Breast epithelium (tissue), 3 donors: Measurements from ENCODE around the gene TCERG1L.

Experiments used
- POLR2A ChIP-seq: fragments of 450-650 bp; IDR thresholded peaks from one replicate; pipeline ENCODE4 v1.6.1; 2016; ENCODE audit warnings: antibody characterized with exemption, mild to moderate bottlenecking, moderate library complexity
- POLR2AphosphoS5 ChIP-seq, 3 donors: sonication (generic); formaldehyde crosslinking; IDR thresholded peaks; one replicate each; pipeline ENCODE4 v1.6.1; 2017; ENCODE audit warnings: antibody characterized with exemption in 3 of 3
- TF ChIP-seq, protein P1 (sequence below), 3 donors: fragments of 450-650 bp; IDR thresholded peaks; one replicate each; pipeline ENCODE4 v1.5.1; 2016 to 2017; ENCODE audit warnings: antibody characterized with exemption in 3 of 3, mild to moderate bottlenecking in 3 of 3, moderate library complexity in 3 of 3

GRCh38 chr10:131273476-131273875, 38.0 kb downstream of the TCERG1L start:
- TF ChIP-seq, protein P1, sequence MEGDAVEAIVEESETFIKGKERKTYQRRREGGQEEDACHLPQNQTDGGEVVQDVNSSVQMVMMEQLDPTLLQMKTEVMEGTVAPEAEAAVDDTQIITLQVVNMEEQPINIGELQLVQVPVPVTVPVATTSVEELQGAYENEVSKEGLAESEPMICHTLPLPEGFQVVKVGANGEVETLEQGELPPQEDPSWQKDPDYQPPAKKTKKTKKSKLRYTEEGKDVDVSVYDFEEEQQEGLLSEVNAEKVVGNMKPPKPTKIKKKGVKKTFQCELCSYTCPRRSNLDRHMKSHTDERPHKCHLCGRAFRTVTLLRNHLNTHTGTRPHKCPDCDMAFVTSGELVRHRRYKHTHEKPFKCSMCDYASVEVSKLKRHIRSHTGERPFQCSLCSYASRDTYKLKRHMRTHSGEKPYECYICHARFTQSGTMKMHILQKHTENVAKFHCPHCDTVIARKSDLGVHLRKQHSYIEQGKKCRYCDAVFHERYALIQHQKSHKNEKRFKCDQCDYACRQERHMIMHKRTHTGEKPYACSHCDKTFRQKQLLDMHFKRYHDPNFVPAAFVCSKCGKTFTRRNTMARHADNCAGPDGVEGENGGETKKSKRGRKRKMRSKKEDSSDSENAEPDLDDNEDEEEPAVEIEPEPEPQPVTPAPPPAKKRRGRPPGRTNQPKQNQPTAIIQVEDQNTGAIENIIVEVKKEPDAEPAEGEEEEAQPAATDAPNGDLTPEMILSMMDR (IDR thresholded peaks at IDR 0.05) = no peak
- TF ChIP-seq POLR2A (no peak), POLR2AphosphoS5 (IDR thresholded peaks at IDR 0.05) (no peak)
